ENCODE data around the gene ATP2C1. TPM values are rescaled to one million over a fixed set of nuclear protein-coding genes. Genes with fewer than 3 reads are reported as not detected.

The ATP2C1 gene
- total and polyA plus RNA-seq, 2 experiments from 2014 or later = 28.1 to 75.7 TPM

- no peaks in the 10 kb centered on the region for H3K9me3 Mint-ChIP-seq
Observed at GRCh38 chr3:130850843-130851242, 43.0 kb upstream of the ATP2C1 start.

More at GRCh38 chr3:130850843-130851242, 43.0 kb upstream of the ATP2C1 start:
- H3K4me3 ChIP-seq = no peak overlapping the region
- Mint-ChIP-seq H3K36me3 (ENCODE audit: low read depth) (no peaks in the 10 kb centered on the region), H3K27me3 (ENCODE audit: insufficient read depth, low read depth, poor library complexity) (peaks cover 3% of the 10 kb centered on the region), H3K27ac (no peak overlapping the region), H3K4me1 (peaks cover 32% of the 10 kb centered on the region), H3K4me3 (no peak overlapping the region)
- H3K27ac ChIP-seq (ENCODE audit: low read depth) = no peak overlapping the region
- 0 out of 2 replicates have a peak overlapping the region, but pooled peaks have one; percentile 21 for H3K4me2 ChIP-seq
- no peaks in the 10 kb centered on the region for H3K36me3 ChIP-seq (ENCODE audit: insufficient read depth)
- peak overlapping the region; percentile 16 for H2AFZ ChIP-seq
- peaks cover 29% of the 10 kb centered on the region for H3K4me1 ChIP-seq (ENCODE audit: insufficient read depth)
- H4K20me1 ChIP-seq (replicated peaks; ENCODE audit: insufficient read depth) = no peaks in the 10 kb centered on the region
- no peaks in the 10 kb centered on the region for H3F3A ChIP-seq (replicated peaks; ENCODE audit: low read depth)
- no peaks in the 10 kb centered on the region for H3K79me2 ChIP-seq (replicated peaks; ENCODE audit: insufficient read depth)
- no peak for TF ChIP-seq POLR2AphosphoS5 (IDR thresholded peaks at IDR 0.05; ENCODE audit: low read depth)
- no peak for TF ChIP-seq STAT1 (IDR thresholded peaks at IDR 0.05; ENCODE audit: unreplicated experiment)
- TF ChIP-seq NANOG (IDR thresholded peaks at IDR 0.05; ENCODE audit: borderline replicate concordance) = no peak
- no peak for TF ChIP-seq EZH2 (IDR thresholded peaks at IDR 0.05; ENCODE audit: low read depth, unreplicated experiment)
- TF ChIP-seq, protein P1, sequence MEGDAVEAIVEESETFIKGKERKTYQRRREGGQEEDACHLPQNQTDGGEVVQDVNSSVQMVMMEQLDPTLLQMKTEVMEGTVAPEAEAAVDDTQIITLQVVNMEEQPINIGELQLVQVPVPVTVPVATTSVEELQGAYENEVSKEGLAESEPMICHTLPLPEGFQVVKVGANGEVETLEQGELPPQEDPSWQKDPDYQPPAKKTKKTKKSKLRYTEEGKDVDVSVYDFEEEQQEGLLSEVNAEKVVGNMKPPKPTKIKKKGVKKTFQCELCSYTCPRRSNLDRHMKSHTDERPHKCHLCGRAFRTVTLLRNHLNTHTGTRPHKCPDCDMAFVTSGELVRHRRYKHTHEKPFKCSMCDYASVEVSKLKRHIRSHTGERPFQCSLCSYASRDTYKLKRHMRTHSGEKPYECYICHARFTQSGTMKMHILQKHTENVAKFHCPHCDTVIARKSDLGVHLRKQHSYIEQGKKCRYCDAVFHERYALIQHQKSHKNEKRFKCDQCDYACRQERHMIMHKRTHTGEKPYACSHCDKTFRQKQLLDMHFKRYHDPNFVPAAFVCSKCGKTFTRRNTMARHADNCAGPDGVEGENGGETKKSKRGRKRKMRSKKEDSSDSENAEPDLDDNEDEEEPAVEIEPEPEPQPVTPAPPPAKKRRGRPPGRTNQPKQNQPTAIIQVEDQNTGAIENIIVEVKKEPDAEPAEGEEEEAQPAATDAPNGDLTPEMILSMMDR (conservative IDR thresholded peaks at IDR 0.05; ENCODE audit: low read depth in 2 of 2) = no peak
- no peak for TF ChIP-seq JUNB (IDR thresholded peaks at IDR 0.05; ENCODE audit: unreplicated experiment)
- no peak for TF ChIP-seq REST (IDR thresholded peaks at IDR 0.05; ENCODE audit: unreplicated experiment)
- TF ChIP-seq, protein P2, sequence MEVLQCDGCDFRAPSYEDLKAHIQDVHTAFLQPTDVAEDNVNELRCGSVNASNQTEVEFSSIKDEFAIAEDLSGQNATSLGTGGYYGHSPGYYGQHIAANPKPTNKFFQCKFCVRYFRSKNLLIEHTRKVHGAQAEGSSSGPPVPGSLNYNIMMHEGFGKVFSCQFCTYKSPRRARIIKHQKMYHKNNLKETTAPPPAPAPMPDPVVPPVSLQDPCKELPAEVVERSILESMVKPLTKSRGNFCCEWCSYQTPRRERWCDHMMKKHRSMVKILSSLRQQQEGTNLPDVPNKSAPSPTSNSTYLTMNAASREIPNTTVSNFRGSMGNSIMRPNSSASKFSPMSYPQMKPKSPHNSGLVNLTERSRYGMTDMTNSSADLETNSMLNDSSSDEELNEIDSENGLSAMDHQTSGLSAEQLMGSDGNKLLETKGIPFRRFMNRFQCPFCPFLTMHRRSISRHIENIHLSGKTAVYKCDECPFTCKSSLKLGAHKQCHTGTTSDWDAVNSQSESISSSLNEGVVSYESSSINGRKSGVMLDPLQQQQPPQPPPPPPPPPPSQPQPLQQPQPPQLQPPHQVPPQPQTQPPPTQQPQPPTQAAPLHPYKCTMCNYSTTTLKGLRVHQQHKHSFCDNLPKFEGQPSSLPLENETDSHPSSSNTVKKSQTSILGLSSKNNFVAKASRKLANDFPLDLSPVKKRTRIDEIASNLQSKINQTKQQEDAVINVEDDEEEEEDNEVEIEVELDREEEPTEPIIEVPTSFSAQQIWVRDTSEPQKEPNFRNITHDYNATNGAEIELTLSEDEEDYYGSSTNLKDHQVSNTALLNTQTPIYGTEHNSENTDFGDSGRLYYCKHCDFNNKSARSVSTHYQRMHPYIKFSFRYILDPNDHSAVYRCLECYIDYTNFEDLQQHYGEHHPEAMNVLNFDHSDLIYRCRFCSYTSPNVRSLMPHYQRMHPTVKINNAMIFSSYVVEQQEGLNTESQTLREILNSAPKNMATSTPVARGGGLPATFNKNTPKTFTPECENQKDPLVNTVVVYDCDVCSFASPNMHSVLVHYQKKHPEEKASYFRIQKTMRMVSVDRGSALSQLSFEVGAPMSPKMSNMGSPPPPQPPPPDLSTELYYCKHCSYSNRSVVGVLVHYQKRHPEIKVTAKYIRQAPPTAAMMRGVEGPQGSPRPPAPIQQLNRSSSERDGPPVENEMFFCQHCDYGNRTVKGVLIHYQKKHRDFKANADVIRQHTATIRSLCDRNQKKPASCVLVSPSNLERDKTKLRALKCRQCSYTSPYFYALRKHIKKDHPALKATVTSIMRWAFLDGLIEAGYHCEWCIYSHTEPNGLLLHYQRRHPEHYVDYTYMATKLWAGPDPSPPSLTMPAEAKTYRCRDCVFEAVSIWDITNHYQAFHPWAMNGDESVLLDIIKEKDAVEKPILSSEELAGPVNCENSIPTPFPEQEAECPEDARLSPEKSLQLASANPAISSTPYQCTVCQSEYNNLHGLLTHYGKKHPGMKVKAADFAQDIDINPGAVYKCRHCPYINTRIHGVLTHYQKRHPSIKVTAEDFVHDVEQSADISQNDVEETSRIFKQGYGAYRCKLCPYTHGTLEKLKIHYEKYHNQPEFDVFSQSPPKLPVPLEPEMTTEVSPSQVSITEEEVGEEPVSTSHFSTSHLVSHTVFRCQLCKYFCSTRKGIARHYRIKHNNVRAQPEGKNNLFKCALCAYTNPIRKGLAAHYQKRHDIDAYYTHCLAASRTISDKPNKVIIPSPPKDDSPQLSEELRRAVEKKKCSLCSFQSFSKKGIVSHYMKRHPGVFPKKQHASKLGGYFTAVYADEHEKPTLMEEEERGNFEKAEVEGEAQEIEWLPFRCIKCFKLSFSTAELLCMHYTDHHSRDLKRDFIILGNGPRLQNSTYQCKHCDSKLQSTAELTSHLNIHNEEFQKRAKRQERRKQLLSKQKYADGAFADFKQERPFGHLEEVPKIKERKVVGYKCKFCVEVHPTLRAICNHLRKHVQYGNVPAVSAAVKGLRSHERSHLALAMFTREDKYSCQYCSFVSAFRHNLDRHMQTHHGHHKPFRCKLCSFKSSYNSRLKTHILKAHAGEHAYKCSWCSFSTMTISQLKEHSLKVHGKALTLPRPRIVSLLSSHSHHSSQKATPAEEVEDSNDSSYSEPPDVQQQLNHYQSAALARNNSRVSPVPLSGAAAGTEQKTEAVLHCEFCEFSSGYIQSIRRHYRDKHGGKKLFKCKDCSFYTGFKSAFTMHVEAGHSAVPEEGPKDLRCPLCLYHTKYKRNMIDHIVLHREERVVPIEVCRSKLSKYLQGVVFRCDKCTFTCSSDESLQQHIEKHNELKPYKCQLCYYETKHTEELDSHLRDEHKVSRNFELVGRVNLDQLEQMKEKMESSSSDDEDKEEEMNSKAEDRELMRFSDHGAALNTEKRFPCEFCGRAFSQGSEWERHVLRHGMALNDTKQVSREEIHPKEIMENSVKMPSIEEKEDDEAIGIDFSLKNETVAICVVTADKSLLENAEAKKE (CRISPR knock-in tag; IDR thresholded peaks at IDR 0.05) = no peak
- no peak for TF ChIP-seq ZNF114 (CRISPR knock-in tag; IDR thresholded peaks at IDR 0.05)
- no peak for TF ChIP-seq CREB1 (CRISPR knock-in tag; IDR thresholded peaks at IDR 0.05; ENCODE audit: low read depth)
- TF ChIP-seq ZNF331 (CRISPR knock-in tag; IDR thresholded peaks at IDR 0.05; ENCODE audit: low read depth) = no peak
- TF ChIP-seq, protein P3, sequence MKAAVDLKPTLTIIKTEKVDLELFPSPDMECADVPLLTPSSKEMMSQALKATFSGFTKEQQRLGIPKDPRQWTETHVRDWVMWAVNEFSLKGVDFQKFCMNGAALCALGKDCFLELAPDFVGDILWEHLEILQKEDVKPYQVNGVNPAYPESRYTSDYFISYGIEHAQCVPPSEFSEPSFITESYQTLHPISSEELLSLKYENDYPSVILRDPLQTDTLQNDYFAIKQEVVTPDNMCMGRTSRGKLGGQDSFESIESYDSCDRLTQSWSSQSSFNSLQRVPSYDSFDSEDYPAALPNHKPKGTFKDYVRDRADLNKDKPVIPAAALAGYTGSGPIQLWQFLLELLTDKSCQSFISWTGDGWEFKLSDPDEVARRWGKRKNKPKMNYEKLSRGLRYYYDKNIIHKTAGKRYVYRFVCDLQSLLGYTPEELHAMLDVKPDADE (IDR thresholded peaks at IDR 0.05) = no peak
- no peak for TF ChIP-seq EZH2phosphoT487 (IDR thresholded peaks at IDR 0.05; ENCODE audit: unreplicated experiment)
- DNase-seq (ENCODE audit: low spot score) (no peak), ATAC-seq (no peak)
- H3K9me2 ChIP-seq (ENCODE audit: insufficient read depth) = no peaks in the 10 kb centered on the region
- H3K27me3 ChIP-seq (ENCODE audit: insufficient read depth) = no peaks in the 10 kb centered on the region

All from GM23338 (cell line).